HG02973 (cell line): ENCODE results near the gene ST7.

Experiments used
- ATAC-seq: cut with Tn5 transposase; IDR thresholded peaks from one replicate; pipeline ENCODE4 v1.9.1; 2021; ENCODE audit warnings: moderate library complexity; ENCODE audit not compliant: unreplicated experiment

ST7 gene

GRCh38 chr7:117062300-117062699, 109.0 kb downstream of the ST7 start:
- no peak for ATAC-seq

GRCh38 chr7:117064688-117065087, 111.4 kb downstream of the ST7 start:
- ATAC-seq: no peak

- ATAC-seq: no peak
Observed at GRCh38 chr7:117065571-117066150, 112.4 kb downstream of the ST7 start.

- peak; percentile 67 for ATAC-seq
Observed at GRCh38 chr7:117066668-117067067, 113.4 kb downstream of the ST7 start.

- no peak for ATAC-seq
Observed at GRCh38 chr7:117067340-117067739, 114.0 kb downstream of the ST7 start.

- no peak for ATAC-seq
Observed at GRCh38 chr7:117068511-117069145, 115.3 kb downstream of the ST7 start.

GRCh38 chr7:117069379-117069778, 116.1 kb downstream of the ST7 start:
- no peak for ATAC-seq

- ATAC-seq: no peak
Observed at GRCh38 chr7:117071551-117071950, 118.2 kb downstream of the ST7 start.

GRCh38 chr7:117072620-117073118, 119.4 kb downstream of the ST7 start:
- ATAC-seq: no peak

- no peak for ATAC-seq
Observed at GRCh38 chr7:117074378-117074777, 121.1 kb downstream of the ST7 start.

GRCh38 chr7:117075934-117076333, 122.6 kb downstream of the ST7 start:
- no peak for ATAC-seq

GRCh38 chr7:117076426-117076943, 123.2 kb downstream of the ST7 start:
- ATAC-seq: no peak

GRCh38 chr7:117077658-117078057, 124.4 kb downstream of the ST7 start:
- no peak for ATAC-seq

- ATAC-seq: no peak
Observed at GRCh38 chr7:117082647-117083046, 129.3 kb downstream of the ST7 start.

- no peak for ATAC-seq
Observed at GRCh38 chr7:117083648-117084047, 130.3 kb downstream of the ST7 start.

GRCh38 chr7:117084286-117084685, 131.0 kb downstream of the ST7 start:
- ATAC-seq: no peak

- no peak for ATAC-seq
Observed at GRCh38 chr7:117085275-117085674, 132.0 kb downstream of the ST7 start.

GRCh38 chr7:117085769-117086463, 132.6 kb downstream of the ST7 start:
- ATAC-seq: no peak

GRCh38 chr7:117086788-117087187, 133.5 kb downstream of the ST7 start:
- ATAC-seq: no peak

- ATAC-seq: no peak
Observed at GRCh38 chr7:117087639-117088396, 134.5 kb downstream of the ST7 start.

- ATAC-seq: no peak
Observed at GRCh38 chr7:117088623-117089194, 135.4 kb downstream of the ST7 start.
